Fibroblast of lung (primary cell): Measurements from ENCODE around the gene AKTIP. TPM values are rescaled to one million over a fixed set of nuclear protein-coding genes. Genes with fewer than 3 reads are reported as not detected.

Experiments
- DNase-seq, 2 donors: peaks; one replicate each; pipeline versions ENCODE4 v3.0.0 to v3.0.0-alpha.2; 2010; ENCODE audit warnings: low read depth in 2 of 2
- H2AFZ ChIP-seq: 2 replicates; pipeline ENCODE4 v1.5.1; 2012; ENCODE audit warnings: low read length, control low read depth, inconsistent platforms
- H3K27ac ChIP-seq: 2 replicates; pipeline ENCODE4 v1.5.1; 2011; ENCODE audit warnings: low read length, control low read depth; ENCODE audit not compliant: insufficient read depth
- H3K27me3 ChIP-seq: 2 replicates; pipeline ENCODE4 v1.5.1; 2011; ENCODE audit warnings: mild to moderate bottlenecking, low read length; ENCODE audit not compliant: control insufficient read depth, insufficient read depth
- H3K36me3 ChIP-seq: 2 replicates; pipeline ENCODE4 v1.5.1; 2011; ENCODE audit warnings: low read length; ENCODE audit not compliant: control insufficient read depth, insufficient read depth
- H3K4me1 ChIP-seq: 2 replicates; pipeline ENCODE4 v1.5.1; 2011; ENCODE audit warnings: low read length; ENCODE audit not compliant: control insufficient read depth, insufficient read depth; ENCODE audit errors: extremely low read depth
- H3K4me2 ChIP-seq: 2 replicates; pipeline ENCODE4 v1.5.1; 2011; ENCODE audit warnings: low read length, control low read depth; ENCODE audit not compliant: insufficient read depth; ENCODE audit errors: extremely low read depth
- H3K4me3 ChIP-seq, 4 experiments: fragments of 200-600 bp in 1 of 4; sonication (generic) in 1 of 4; replicated peaks in 1 of 4; 2 replicates each; pipeline ENCODE4 v1.5.1; 2011 to 2016; ENCODE audit warnings: low read length in 4 of 4, low read depth in 3 of 4, mild to moderate bottlenecking in 3 of 4, control low read depth in 2 of 4, inconsistent platforms in 1 of 4, mixed read lengths in 1 of 4; ENCODE audit not compliant: insufficient read depth in 1 of 4; ENCODE audit errors: control extremely low read depth in 1 of 4
- H3K79me2 ChIP-seq: 2 replicates; pipeline ENCODE4 v1.5.1; 2012; ENCODE audit warnings: mild to moderate bottlenecking, low read length, inconsistent platforms; ENCODE audit not compliant: control insufficient read depth, insufficient read depth
- H3K9ac ChIP-seq: 2 replicates; pipeline ENCODE4 v1.5.1; 2011; ENCODE audit warnings: mild to moderate bottlenecking, low read length, control low read depth; ENCODE audit not compliant: insufficient read depth
- H3K9me3 ChIP-seq: 2 replicates; pipeline ENCODE4 v1.5.1; 2012; ENCODE audit warnings: low read depth, low read length; ENCODE audit not compliant: control insufficient read depth, insufficient read depth
- H4K20me1 ChIP-seq: 2 replicates; pipeline ENCODE4 v1.5.1; 2011; ENCODE audit warnings: low read length; ENCODE audit not compliant: control insufficient read depth, insufficient read depth; ENCODE audit errors: extremely low read depth
- CTCF ChIP-seq, 2 donors: IDR thresholded peaks in 1 of 2; conservative IDR thresholded peaks in 1 of 2; 1 replicate in 1 of 2; 2 replicates in 1 of 2; pipeline ENCODE4 v1.5.1; 2011 to 2012; ENCODE audit warnings: low read length in 2 of 2, control low read depth in 1 of 2, inconsistent platforms in 1 of 2, low read depth in 1 of 2, mild to moderate bottlenecking in 1 of 2
- EZH2 ChIP-seq: IDR thresholded peaks from 2 replicates; pipeline ENCODE4 v1.5.1; 2012; ENCODE audit warnings: low read length, control low read depth, mild to moderate bottlenecking; ENCODE audit errors: missing control alignments
- polyA plus RNA-seq, 2 donors: library from polyadenylated mRNA; depleted of rRNA in 1 of 2; stranded (reverse) in 1 of 2; unstranded in 1 of 2; fragments of >200 nt; gene quantifications; 2 replicates each; pipeline ENCODE4 v1.2.1, GENCODE V29; 2011 to 2012; ENCODE audit warnings: missing spikeins in 1 of 2
- total RNA-seq: library from RNA; depleted of rRNA; stranded (reverse); fragments of >200 nt; gene quantifications from 2 replicates; pipeline ENCODE4 v1.2.1, GENCODE V29; 2014

AKTIP gene
- total and polyA plus RNA-seq, 2 donors (not counting 1 experiment from before 2014, with no cell fraction given) = 21.3 to 28.0 TPM

GRCh38 chr16:53480394-53480793 lies 22.6 kb downstream of the AKTIP start:
- Histone ChIP-seq H3K4me1 (no peaks in the 10 kb centered on the region), H3K36me3 (no peaks in the 10 kb centered on the region), H4K20me1 (no peaks in the 10 kb centered on the region)

GRCh38 chr16:53478965-53479364 lies 24.0 kb downstream of the AKTIP start:
- Histone ChIP-seq H4K20me1 (no peaks in the 10 kb centered on the region), H3K27me3 (no peaks in the 10 kb centered on the region), H3K9me3 (no peaks in the 10 kb centered on the region), H3K9ac (no peak overlapping the region), H3K36me3 (no peaks in the 10 kb centered on the region), H2AFZ (no peak overlapping the region), H3K27ac (no peak overlapping the region), H3K4me2 (no peak overlapping the region), H3K4me1 (no peaks in the 10 kb centered on the region), H3K79me2 (no peaks in the 10 kb centered on the region), H3K4me3 (no peak overlapping the region)
- DNase-seq = no peak
- TF ChIP-seq CTCF (conservative IDR thresholded peaks at IDR 0.05 in 1 of 2, IDR thresholded peaks at IDR 0.05 in 1 of 2; ENCODE audit: low read depth in 1 of 2, low read length in 2 of 2) = no peak
- TF ChIP-seq EZH2 = no peak

More at GRCh38 chr16:53480394-53480793, 22.6 kb downstream of the AKTIP start:
- no peak for DNase-seq
- no peak overlapping the region for H3K4me3 ChIP-seq
- H3K9me3 ChIP-seq = no peaks in the 10 kb centered on the region
- no peak overlapping the region for H3K4me2 ChIP-seq
- no peak overlapping the region for H3K27ac ChIP-seq
- no peaks in the 10 kb centered on the region for H3K79me2 ChIP-seq
- TF ChIP-seq CTCF (conservative IDR thresholded peaks at IDR 0.05 in 1 of 2, IDR thresholded peaks at IDR 0.05 in 1 of 2; ENCODE audit: low read depth in 1 of 2, low read length in 2 of 2) (no peak), EZH2 (no peak)
- no peaks in the 10 kb centered on the region for H3K27me3 ChIP-seq
- H3K9ac ChIP-seq = no peak overlapping the region
- H2AFZ ChIP-seq = no peak overlapping the region

GRCh38 chr16:53476867-53477266 lies 26.1 kb downstream of the AKTIP start:
- no peak overlapping the region for H3K27ac ChIP-seq
- no peaks in the 10 kb centered on the region for H3K36me3 ChIP-seq
- TF ChIP-seq EZH2 (no peak), CTCF (conservative IDR thresholded peaks at IDR 0.05 in 1 of 2, IDR thresholded peaks at IDR 0.05 in 1 of 2; ENCODE audit: low read depth in 1 of 2, low read length in 2 of 2) (no peak)
- DNase-seq = no peak
- no peak overlapping the region for H3K4me2 ChIP-seq
- no peak overlapping the region for H3K4me3 ChIP-seq
- no peaks in the 10 kb centered on the region for H3K4me1 ChIP-seq
- H3K79me2 ChIP-seq = no peaks in the 10 kb centered on the region
- no peak overlapping the region for H2AFZ ChIP-seq
- no peaks in the 10 kb centered on the region for H4K20me1 ChIP-seq
- H3K27me3 ChIP-seq = no peaks in the 10 kb centered on the region
- H3K9ac ChIP-seq = no peak overlapping the region
- H3K9me3 ChIP-seq = no peaks in the 10 kb centered on the region
